H1 (cell line): ENCODE measurements around the gene SPOCK3. TPM values are rescaled to one million over a fixed set of nuclear protein-coding genes. Genes with fewer than 3 reads are reported as not detected.

Source experiments
- BRCA1 ChIP-seq: IDR thresholded peaks from 2 replicates; pipeline ENCODE4 v1.6.1; 2012; ENCODE audit warnings: low read depth, low read length, improper control_type of control experiment
- CHD1 ChIP-seq: IDR thresholded peaks from 2 replicates; pipeline ENCODE4 v1.6.1; 2012; ENCODE audit warnings: low read depth, low read length, improper control_type of control experiment
- GABPA ChIP-seq: IDR thresholded peaks from 2 replicates; pipeline ENCODE4 v1.6.1; 2011; ENCODE audit warnings: mild to moderate bottlenecking, low read length, moderate library complexity, borderline replicate concordance; ENCODE audit not compliant: insufficient read depth
- GTF2F1 ChIP-seq: IDR thresholded peaks from 2 replicates; pipeline ENCODE4 v1.6.1; 2012; ENCODE audit warnings: low read depth, low read length, improper control_type of control experiment, borderline replicate concordance
- NANOG ChIP-seq: IDR thresholded peaks from 2 replicates; pipeline ENCODE4 v1.6.1; 2011; ENCODE audit warnings: low read length, low read depth, mild to moderate bottlenecking, inconsistent platforms; ENCODE audit not compliant: insufficient read depth, poor library complexity, severe bottlenecking
- POU5F1 ChIP-seq: IDR thresholded peaks from 2 replicates; pipeline ENCODE4 v1.6.1; 2011; ENCODE audit warnings: low read depth, mild to moderate bottlenecking, low read length, moderate library complexity
- RXRA ChIP-seq: IDR thresholded peaks from 2 replicates; pipeline ENCODE4 v1.6.1; 2011; ENCODE audit warnings: low read depth, mild to moderate bottlenecking, low read length, moderate library complexity; ENCODE audit not compliant: insufficient read depth
- SP2 ChIP-seq: IDR thresholded peaks from 2 replicates; pipeline ENCODE4 v1.6.1; 2012; ENCODE audit warnings: mild to moderate bottlenecking, low read length, inconsistent platforms
- TBP ChIP-seq: IDR thresholded peaks from 2 replicates; pipeline ENCODE4 v1.6.1; 2011; ENCODE audit warnings: low read depth, low read length, improper control_type of control experiment
- YY1 ChIP-seq: IDR thresholded peaks from 2 replicates; pipeline ENCODE4 v1.6.1; 2011; ENCODE audit warnings: low read depth, mild to moderate bottlenecking, low read length
- polyA plus RNA-seq, 7 experiments: library from polyadenylated mRNA; depleted of rRNA in 3 of 7; stranded (reverse) in 5 of 7; unstranded in 2 of 7; fragments of >200 nt in 5 of 7; fragments of 200-250 nt in 2 of 7; gene quantifications; 1 replicate in 5 of 7; 2 replicates in 1 of 7; 4 replicates in 1 of 7; pipeline versions ENCODE4 v1.2.1 to v1.2.3, GENCODE V29; 2011 to 2013; ENCODE audit warnings: missing spikeins in 2 of 7, mixed read lengths in 2 of 7
- total RNA-seq: library from RNA; stranded (reverse); fragmentation: NEBNext Ultra II Directional; extraction: Animal tissue kit (Norgen Biotek cat#: 25700); gene quantifications from 2 replicates; pipeline ENCODE4 v1.2.1, GENCODE V29; 2021
- TF ChIP-seq, protein P1 (sequence below): fragments of 300-600 bp; sonication (generic); IDR thresholded peaks from 2 replicates; pipeline ENCODE4 v1.7.1; 2012; ENCODE audit warnings: low read length, moderate library complexity, mild to moderate bottlenecking, inconsistent platforms; ENCODE audit not compliant: insufficient replicate concordance

Gene SPOCK3
- total and polyA plus RNA-seq, 2 of the 8 experiments (the other 6 are each of a cell fraction or from before 2014, with no cell fraction given) = 0.14 to 0.60 TPM

DNA sequence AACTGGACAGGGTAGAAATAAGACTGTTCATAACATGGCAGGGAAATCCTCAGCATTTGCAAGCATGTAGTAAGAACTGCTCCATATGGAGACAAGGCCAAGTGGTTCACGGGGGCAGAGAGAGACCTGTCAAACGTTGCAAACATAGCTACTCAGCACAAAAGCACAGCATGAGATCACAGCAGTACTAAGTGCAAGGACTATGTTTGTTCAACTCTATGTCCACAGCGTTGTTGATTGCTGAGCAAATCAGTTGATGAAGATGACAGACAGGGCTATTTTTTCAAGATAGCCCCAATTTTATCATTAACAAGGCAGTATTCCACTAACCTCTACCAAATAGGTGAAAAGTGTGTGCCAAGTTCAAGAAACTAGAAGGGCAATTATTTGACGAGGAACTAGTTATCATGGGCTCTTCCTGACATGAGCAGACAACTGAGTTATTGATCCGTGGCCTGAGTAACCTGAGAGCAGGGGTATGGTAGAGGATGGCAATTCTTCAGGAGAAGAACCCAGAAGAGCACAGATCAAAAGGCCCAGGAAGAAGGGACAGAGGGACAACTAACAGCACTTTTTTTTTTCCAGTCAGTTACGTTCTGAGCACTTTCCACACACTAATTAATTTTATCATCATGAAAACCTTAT lies 57.4 kb downstream of the SPOCK3 start (continued):
- TF ChIP-seq GABPA (no peak), CHD1 (no peak), SP2 (no peak), GTF2F1 (no peak), BRCA1 (no peak), RXRA (no peak), TBP (no peak), YY1 (no peak), POU5F1 (no peak), NANOG (no peak)
- TF ChIP-seq, protein P1, sequence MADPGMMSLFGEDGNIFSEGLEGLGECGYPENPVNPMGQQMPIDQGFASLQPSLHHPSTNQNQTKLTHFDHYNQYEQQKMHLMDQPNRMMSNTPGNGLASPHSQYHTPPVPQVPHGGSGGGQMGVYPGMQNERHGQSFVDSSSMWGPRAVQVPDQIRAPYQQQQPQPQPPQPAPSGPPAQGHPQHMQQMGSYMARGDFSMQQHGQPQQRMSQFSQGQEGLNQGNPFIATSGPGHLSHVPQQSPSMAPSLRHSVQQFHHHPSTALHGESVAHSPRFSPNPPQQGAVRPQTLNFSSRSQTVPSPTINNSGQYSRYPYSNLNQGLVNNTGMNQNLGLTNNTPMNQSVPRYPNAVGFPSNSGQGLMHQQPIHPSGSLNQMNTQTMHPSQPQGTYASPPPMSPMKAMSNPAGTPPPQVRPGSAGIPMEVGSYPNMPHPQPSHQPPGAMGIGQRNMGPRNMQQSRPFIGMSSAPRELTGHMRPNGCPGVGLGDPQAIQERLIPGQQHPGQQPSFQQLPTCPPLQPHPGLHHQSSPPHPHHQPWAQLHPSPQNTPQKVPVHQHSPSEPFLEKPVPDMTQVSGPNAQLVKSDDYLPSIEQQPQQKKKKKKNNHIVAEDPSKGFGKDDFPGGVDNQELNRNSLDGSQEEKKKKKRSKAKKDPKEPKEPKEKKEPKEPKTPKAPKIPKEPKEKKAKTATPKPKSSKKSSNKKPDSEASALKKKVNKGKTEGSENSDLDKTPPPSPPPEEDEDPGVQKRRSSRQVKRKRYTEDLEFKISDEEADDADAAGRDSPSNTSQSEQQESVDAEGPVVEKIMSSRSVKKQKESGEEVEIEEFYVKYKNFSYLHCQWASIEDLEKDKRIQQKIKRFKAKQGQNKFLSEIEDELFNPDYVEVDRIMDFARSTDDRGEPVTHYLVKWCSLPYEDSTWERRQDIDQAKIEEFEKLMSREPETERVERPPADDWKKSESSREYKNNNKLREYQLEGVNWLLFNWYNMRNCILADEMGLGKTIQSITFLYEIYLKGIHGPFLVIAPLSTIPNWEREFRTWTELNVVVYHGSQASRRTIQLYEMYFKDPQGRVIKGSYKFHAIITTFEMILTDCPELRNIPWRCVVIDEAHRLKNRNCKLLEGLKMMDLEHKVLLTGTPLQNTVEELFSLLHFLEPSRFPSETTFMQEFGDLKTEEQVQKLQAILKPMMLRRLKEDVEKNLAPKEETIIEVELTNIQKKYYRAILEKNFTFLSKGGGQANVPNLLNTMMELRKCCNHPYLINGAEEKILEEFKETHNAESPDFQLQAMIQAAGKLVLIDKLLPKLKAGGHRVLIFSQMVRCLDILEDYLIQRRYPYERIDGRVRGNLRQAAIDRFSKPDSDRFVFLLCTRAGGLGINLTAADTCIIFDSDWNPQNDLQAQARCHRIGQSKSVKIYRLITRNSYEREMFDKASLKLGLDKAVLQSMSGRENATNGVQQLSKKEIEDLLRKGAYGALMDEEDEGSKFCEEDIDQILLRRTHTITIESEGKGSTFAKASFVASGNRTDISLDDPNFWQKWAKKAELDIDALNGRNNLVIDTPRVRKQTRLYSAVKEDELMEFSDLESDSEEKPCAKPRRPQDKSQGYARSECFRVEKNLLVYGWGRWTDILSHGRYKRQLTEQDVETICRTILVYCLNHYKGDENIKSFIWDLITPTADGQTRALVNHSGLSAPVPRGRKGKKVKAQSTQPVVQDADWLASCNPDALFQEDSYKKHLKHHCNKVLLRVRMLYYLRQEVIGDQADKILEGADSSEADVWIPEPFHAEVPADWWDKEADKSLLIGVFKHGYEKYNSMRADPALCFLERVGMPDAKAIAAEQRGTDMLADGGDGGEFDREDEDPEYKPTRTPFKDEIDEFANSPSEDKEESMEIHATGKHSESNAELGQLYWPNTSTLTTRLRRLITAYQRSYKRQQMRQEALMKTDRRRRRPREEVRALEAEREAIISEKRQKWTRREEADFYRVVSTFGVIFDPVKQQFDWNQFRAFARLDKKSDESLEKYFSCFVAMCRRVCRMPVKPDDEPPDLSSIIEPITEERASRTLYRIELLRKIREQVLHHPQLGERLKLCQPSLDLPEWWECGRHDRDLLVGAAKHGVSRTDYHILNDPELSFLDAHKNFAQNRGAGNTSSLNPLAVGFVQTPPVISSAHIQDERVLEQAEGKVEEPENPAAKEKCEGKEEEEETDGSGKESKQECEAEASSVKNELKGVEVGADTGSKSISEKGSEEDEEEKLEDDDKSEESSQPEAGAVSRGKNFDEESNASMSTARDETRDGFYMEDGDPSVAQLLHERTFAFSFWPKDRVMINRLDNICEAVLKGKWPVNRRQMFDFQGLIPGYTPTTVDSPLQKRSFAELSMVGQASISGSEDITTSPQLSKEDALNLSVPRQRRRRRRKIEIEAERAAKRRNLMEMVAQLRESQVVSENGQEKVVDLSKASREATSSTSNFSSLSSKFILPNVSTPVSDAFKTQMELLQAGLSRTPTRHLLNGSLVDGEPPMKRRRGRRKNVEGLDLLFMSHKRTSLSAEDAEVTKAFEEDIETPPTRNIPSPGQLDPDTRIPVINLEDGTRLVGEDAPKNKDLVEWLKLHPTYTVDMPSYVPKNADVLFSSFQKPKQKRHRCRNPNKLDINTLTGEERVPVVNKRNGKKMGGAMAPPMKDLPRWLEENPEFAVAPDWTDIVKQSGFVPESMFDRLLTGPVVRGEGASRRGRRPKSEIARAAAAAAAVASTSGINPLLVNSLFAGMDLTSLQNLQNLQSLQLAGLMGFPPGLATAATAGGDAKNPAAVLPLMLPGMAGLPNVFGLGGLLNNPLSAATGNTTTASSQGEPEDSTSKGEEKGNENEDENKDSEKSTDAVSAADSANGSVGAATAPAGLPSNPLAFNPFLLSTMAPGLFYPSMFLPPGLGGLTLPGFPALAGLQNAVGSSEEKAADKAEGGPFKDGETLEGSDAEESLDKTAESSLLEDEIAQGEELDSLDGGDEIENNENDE = no peak
